Mesenchymal stem cell (in vitro differentiated cells and primary cell): ENCODE measurements around the gene PCDH10.

ENCODE experiments used
- DNase-seq: peaks from one replicate; pipeline ENCODE4 v3.0.0-alpha.2; 2013
- H2AFZ ChIP-seq: one replicate; pipeline ENCODE4 v1.6.1; 2013; ENCODE audit warnings: low read depth, mild to moderate bottlenecking, control low read depth, inconsistent platforms, low read length, moderate library complexity
- H2AK5ac ChIP-seq: 2 replicates; pipeline ENCODE4 v1.6.1; 2013; ENCODE audit warnings: low read length, moderate library complexity, mild to moderate bottlenecking, inconsistent platforms; ENCODE audit not compliant: severe bottlenecking
- H2BK120ac ChIP-seq: one replicate; pipeline ENCODE4 v1.6.1; 2013; ENCODE audit warnings: low read depth, mild to moderate bottlenecking, inconsistent platforms, low read length, moderate library complexity
- H2BK12ac ChIP-seq, 2 experiments: one replicate each; pipeline ENCODE4 v1.6.1; 2013; ENCODE audit warnings: inconsistent platforms in 2 of 2, low read length in 2 of 2, mild to moderate bottlenecking in 2 of 2, moderate library complexity in 2 of 2, control low read depth in 1 of 2
- H2BK15ac ChIP-seq: one replicate; pipeline ENCODE4 v1.6.1; 2013; ENCODE audit warnings: mild to moderate bottlenecking, low read depth, inconsistent platforms; ENCODE audit not compliant: poor library complexity, severe bottlenecking
- H2BK5ac ChIP-seq: 2 replicates; pipeline ENCODE4 v1.6.1; 2013; ENCODE audit warnings: low read depth, mild to moderate bottlenecking, low read length, control low read depth, inconsistent platforms; ENCODE audit not compliant: poor library complexity, severe bottlenecking
- H3K14ac ChIP-seq, 2 experiments: one replicate each; pipeline ENCODE4 v1.6.1; 2013; ENCODE audit warnings: inconsistent platforms in 2 of 2, low read length in 2 of 2, control low read depth in 1 of 2, mild to moderate bottlenecking in 1 of 2, moderate library complexity in 1 of 2
- H3K18ac ChIP-seq, 2 experiments: one replicate each; pipeline ENCODE4 v1.6.1; 2013; ENCODE audit warnings: inconsistent platforms in 2 of 2, low read length in 2 of 2, control low read depth in 1 of 2, low read depth in 1 of 2, mild to moderate bottlenecking in 1 of 2
- H3K23ac ChIP-seq, 2 experiments: one replicate each; pipeline ENCODE4 v1.6.1; 2013; ENCODE audit warnings: inconsistent platforms in 2 of 2, low read length in 2 of 2, mild to moderate bottlenecking in 2 of 2, moderate library complexity in 2 of 2, control low read depth in 1 of 2
- H3K27ac ChIP-seq: 2 replicates; pipeline ENCODE4 v1.5.1; 2013; ENCODE audit warnings: mild to moderate bottlenecking, moderate library complexity, low read length, control low read depth, inconsistent platforms; ENCODE audit not compliant: poor library complexity, severe bottlenecking
- H3K27me3 ChIP-seq, 2 experiments: 2 replicates each; pipeline versions ENCODE4 v1.6.1 to v1.7.0; 2013; ENCODE audit warnings: low read length in 2 of 2, mild to moderate bottlenecking in 2 of 2, moderate library complexity in 2 of 2, control low read depth in 1 of 2, inconsistent platforms in 1 of 2; ENCODE audit not compliant: control insufficient read depth in 1 of 2, insufficient read depth in 1 of 2
- H3K36me3 ChIP-seq, 2 experiments: 2 replicates each; pipeline versions ENCODE4 v1.6.1 to v1.7.0; 2013; ENCODE audit warnings: low read length in 2 of 2, control low read depth in 1 of 2, inconsistent platforms in 1 of 2, low read depth in 1 of 2, mild to moderate bottlenecking in 1 of 2; ENCODE audit not compliant: insufficient read depth in 2 of 2, control insufficient read depth in 1 of 2
- H3K4ac ChIP-seq, 2 experiments: one replicate each; pipeline ENCODE4 v1.6.1; 2013; ENCODE audit warnings: inconsistent platforms in 2 of 2, low read length in 2 of 2, mild to moderate bottlenecking in 2 of 2, moderate library complexity in 2 of 2, control low read depth in 1 of 2, low read depth in 1 of 2
- H3K4me1 ChIP-seq: 2 replicates; pipeline ENCODE4 v1.6.1; 2013; ENCODE audit warnings: low read depth, low read length, control low read depth; ENCODE audit not compliant: control insufficient read depth, insufficient read depth
- H3K4me2 ChIP-seq: 2 replicates; pipeline ENCODE4 v1.6.1; 2013; ENCODE audit warnings: low read length, mild to moderate bottlenecking, inconsistent platforms; ENCODE audit not compliant: poor library complexity, severe bottlenecking
- H3K4me3 ChIP-seq, 2 experiments: 2 replicates each; pipeline versions ENCODE4 v1.5.1 to v1.7.0; 2013; ENCODE audit warnings: low read length in 2 of 2, mild to moderate bottlenecking in 2 of 2, control low read depth in 1 of 2, low read depth in 1 of 2; ENCODE audit not compliant: insufficient read depth in 1 of 2
- H3K79me1 ChIP-seq: replicated peaks from 2 replicates; pipeline ENCODE4 v1.6.1; 2013; ENCODE audit warnings: mild to moderate bottlenecking, control low read depth, low read length, inconsistent platforms; ENCODE audit not compliant: poor library complexity, severe bottlenecking
- H3K9ac ChIP-seq: 2 replicates; pipeline ENCODE4 v1.7.0; 2013; ENCODE audit warnings: mild to moderate bottlenecking, low read length, moderate library complexity
- H3K9me3 ChIP-seq: 2 replicates; pipeline ENCODE4 v1.7.0; 2013; ENCODE audit warnings: mild to moderate bottlenecking, low read length; ENCODE audit not compliant: control insufficient read depth
- H4K8ac ChIP-seq: one replicate; pipeline ENCODE4 v1.6.1; 2013; ENCODE audit warnings: inconsistent platforms, mild to moderate bottlenecking, low read length, moderate library complexity
- H4K91ac ChIP-seq: one replicate; pipeline ENCODE4 v1.6.1; 2013; ENCODE audit warnings: mild to moderate bottlenecking, low read length, inconsistent platforms
- WGBS: methylation state at CpG from one replicate; pipeline ENCODE4 v1.1.7; 2013; ENCODE audit warnings: mixed read lengths; 5-methylcytosine and 5-hydroxymethylcytosine counted together

Gene PCDH10

GRCh38 chr4:133160853-133161252 is 11.8 kb downstream of the PCDH10 start:
- Histone ChIP-seq H3K79me1 (no peaks in the 10 kb centered on the region), H4K91ac (no peak overlapping the region), H4K8ac (no peak overlapping the region), H3K4me2 (no peak overlapping the region), H3K4me3 (no peak overlapping the region), H3K27ac (no peak overlapping the region), H3K14ac (no peak overlapping the region), H3K18ac (no peak overlapping the region), H3K9me3 (no peaks in the 10 kb centered on the region), H2AK5ac (no peak overlapping the region), H2BK12ac (no peak overlapping the region), H3K4ac (no peak overlapping the region), H2BK15ac (no peak overlapping the region), H2AFZ (no peak overlapping the region), H2BK5ac (no peak overlapping the region), H3K9ac (no peak overlapping the region), H3K23ac (no peak overlapping the region), H3K4me1 (peaks cover 1% of the 10 kb centered on the region), H3K36me3 (no peaks in the 10 kb centered on the region), H2BK120ac (no peak overlapping the region), H3K27me3 (peaks cover 0 to 2% of the 10 kb centered on the region in 2 experiments)
- no peak for DNase-seq
- 80% methylated on average over 1 of the region's 3 CpGs for WGBS

DNA sequence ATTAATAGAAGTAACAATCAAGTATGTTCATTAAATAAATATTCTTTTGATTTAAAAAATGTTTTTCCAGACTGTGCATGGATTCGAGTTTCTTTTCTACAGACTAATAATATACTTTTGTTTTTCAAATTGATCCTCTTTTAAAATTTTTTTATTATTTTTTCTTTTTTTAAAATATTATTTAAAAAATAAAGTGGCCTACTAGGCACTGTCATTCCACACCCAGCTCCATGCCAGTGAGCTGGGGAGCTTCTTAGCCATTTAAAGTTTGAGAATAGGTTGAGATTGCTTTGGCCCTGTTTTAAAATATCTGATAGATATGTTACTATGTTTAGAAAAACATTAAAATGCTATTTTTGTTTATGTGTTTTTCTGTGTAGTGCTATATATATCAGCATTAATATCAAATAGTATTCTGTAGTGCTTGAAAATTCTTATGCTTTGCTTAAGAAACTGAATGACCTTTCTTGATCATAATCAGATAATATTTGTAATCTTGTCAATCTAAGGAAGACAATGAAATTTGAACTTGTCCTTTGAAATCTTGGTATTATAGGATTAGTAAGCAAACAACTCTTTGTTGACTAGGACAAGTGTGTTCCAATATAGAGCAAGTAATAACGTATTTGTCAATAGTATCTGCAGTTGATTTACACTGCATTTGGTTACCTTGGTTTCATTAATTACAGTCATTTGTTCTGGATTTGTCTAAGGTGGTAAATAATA is 12.6 kb downstream of the PCDH10 start:
- H2BK5ac ChIP-seq, result no peak overlapping the region
- no peak overlapping the region for H2AFZ ChIP-seq
- H2AK5ac ChIP-seq, result no peak overlapping the region
- no peaks in the 10 kb centered on the region for H3K27me3 ChIP-seq
- no peak overlapping the region for H3K18ac ChIP-seq
- H4K8ac ChIP-seq, result no peak overlapping the region
- no peak overlapping the region for H3K4me3 ChIP-seq
- WGBS, result 93% methylated on average over 1 of the region's 2 CpGs
- peaks cover 1% of the 10 kb centered on the region for H3K4me1 ChIP-seq
- H2BK15ac ChIP-seq, result no peak overlapping the region
- H2BK120ac ChIP-seq, result no peak overlapping the region
- no peak overlapping the region for H2BK12ac ChIP-seq
- no peak overlapping the region for H3K14ac ChIP-seq
- no peak overlapping the region for H4K91ac ChIP-seq
- no peaks in the 10 kb centered on the region for H3K79me1 ChIP-seq
- no peak overlapping the region for H3K4ac ChIP-seq
- H3K36me3 ChIP-seq, result no peaks in the 10 kb centered on the region
- H3K9me3 ChIP-seq, result no peaks in the 10 kb centered on the region
- no peak overlapping the region for H3K9ac ChIP-seq
- DNase-seq, result no peak
- H3K4me2 ChIP-seq, result no peak overlapping the region
- H3K23ac ChIP-seq, result no peak overlapping the region
- no peak overlapping the region for H3K27ac ChIP-seq

DNA sequence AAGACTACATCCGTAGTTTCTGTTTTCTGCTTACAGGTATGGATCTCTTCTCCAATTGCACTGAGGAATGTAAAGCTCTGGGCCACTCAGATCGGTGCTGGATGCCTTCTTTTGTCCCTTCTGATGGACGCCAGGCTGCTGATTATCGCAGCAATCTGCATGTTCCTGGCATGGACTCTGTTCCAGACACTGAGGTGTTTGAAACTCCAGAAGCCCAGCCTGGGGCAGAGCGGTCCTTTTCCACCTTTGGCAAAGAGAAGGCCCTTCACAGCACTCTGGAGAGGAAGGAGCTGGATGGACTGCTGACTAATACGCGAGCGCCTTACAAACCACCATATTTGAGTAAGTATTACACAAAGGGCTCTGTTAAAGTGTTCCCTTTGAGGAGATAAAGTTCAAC is 13.8 kb downstream of the PCDH10 start:
- H3K27ac ChIP-seq, result no peak overlapping the region
- H3K9me3 ChIP-seq, result no peaks in the 10 kb centered on the region
- 97% methylated on average over 5 of the region's 8 CpGs for WGBS
- no peak for DNase-seq
- H3K4ac ChIP-seq, result no peak overlapping the region
- H2BK5ac ChIP-seq, result no peak overlapping the region
- no peak overlapping the region for H4K8ac ChIP-seq
- no peak overlapping the region for H3K9ac ChIP-seq
- H3K4me3 ChIP-seq, result no peak overlapping the region
- H3K4me1 ChIP-seq, result peaks cover 1% of the 10 kb centered on the region
- no peak overlapping the region for H2BK15ac ChIP-seq
- H2AFZ ChIP-seq, result peak overlapping the region; percentile 23
- no peak overlapping the region for H3K18ac ChIP-seq
- H3K36me3 ChIP-seq, result no peaks in the 10 kb centered on the region
- H2AK5ac ChIP-seq, result no peak overlapping the region
- peak overlapping the region in 1 of 2 experiments; percentile 69 for H3K23ac ChIP-seq
- no peak overlapping the region for H3K14ac ChIP-seq
- no peak overlapping the region for H2BK12ac ChIP-seq
- H4K91ac ChIP-seq, result no peak overlapping the region
- no peaks in the 10 kb centered on the region for H3K79me1 ChIP-seq
- no peak overlapping the region for H2BK120ac ChIP-seq
- no peak overlapping the region for H3K4me2 ChIP-seq
- no peaks in the 10 kb centered on the region for H3K27me3 ChIP-seq

- no peak overlapping the region for H2BK120ac ChIP-seq
- H2BK12ac ChIP-seq, result no peak overlapping the region
- H3K14ac ChIP-seq, result no peak overlapping the region
- H3K18ac ChIP-seq, result no peak overlapping the region
- H3K27ac ChIP-seq, result no peak overlapping the region
- no peaks in the 10 kb centered on the region for H3K79me1 ChIP-seq
- H2BK15ac ChIP-seq, result no peak overlapping the region
- no peak overlapping the region for H4K8ac ChIP-seq
- H3K36me3 ChIP-seq, result no peaks in the 10 kb centered on the region
- WGBS, result no CpG with 5 or more reads among the region's 2 CpGs
- H3K4me1 ChIP-seq, result no peaks in the 10 kb centered on the region
- H2AFZ ChIP-seq, result no peak overlapping the region
- no peak for DNase-seq
- H2AK5ac ChIP-seq, result no peak overlapping the region
- H4K91ac ChIP-seq, result no peak overlapping the region
- H2BK5ac ChIP-seq, result no peak overlapping the region
- no peak overlapping the region for H3K23ac ChIP-seq
- H3K9me3 ChIP-seq, result no peaks in the 10 kb centered on the region
- no peak overlapping the region for H3K4ac ChIP-seq
- no peaks in the 10 kb centered on the region for H3K27me3 ChIP-seq
- H3K4me3 ChIP-seq, result no peak overlapping the region
- H3K4me2 ChIP-seq, result no peak overlapping the region
- no peak overlapping the region for H3K9ac ChIP-seq
Observed at GRCh38 chr4:133178956-133179355, 29.9 kb downstream of the PCDH10 start.
